PC-9 (cell line): ENCODE measurements around the gene SART3. TPM values are rescaled to one million over a fixed set of nuclear protein-coding genes. Genes with fewer than 3 reads are reported as not detected.

Source experiments
- BruUV-seq: library from RNA; stranded (reverse); fragments of 400-500 nt; replicated peaks from 2 replicates; lab custom pipeline; 2021; lab: Mats Ljungman, UMichigan
- CTCF ChIA-PET: fragments of 300-600 bp; sonication (Branson Sonifier 250); formaldehyde crosslinking; loops from one replicate; lab custom pipeline; 2022; ENCODE audit warnings: antibody characterized with exemption; lab: Charles Lee
- POLR2A ChIA-PET: fragments of 300-600 bp; sonication (Branson Sonifier 250); formaldehyde crosslinking; loops from one replicate; lab custom pipeline; 2022; ENCODE audit warnings: antibody characterized with exemption; ENCODE audit not compliant: unreplicated experiment; lab: Charles Lee
- DNase-seq, 2 experiments: peaks; one replicate each; pipeline versions ENCODE4 v3.0.0 to v3.0.0-alpha.2; 2015 to 2022; ENCODE audit warnings: mixed read lengths in 1 of 2
- H2AFZ ChIP-seq: fragments of 200-600 bp; sonication (generic); 2 replicates; pipeline ENCODE4 v1.8.1; 2017; ENCODE audit warnings: antibody characterized with exemption
- H3F3A ChIP-seq: fragments of 200-600 bp; sonication (generic); 2 replicates; pipeline ENCODE4 v1.8.1; 2017; ENCODE audit warnings: antibody characterized with exemption, mild to moderate bottlenecking, low read depth; ENCODE audit not compliant: insufficient read depth
- H3K27ac ChIP-seq: fragments of 200-600 bp; sonication (generic); 2 replicates; pipeline ENCODE4 v1.6.1; 2016; ENCODE audit warnings: mixed run types
- H3K27me3 ChIP-seq: fragments of 200-600 bp; sonication (generic); 2 replicates; pipeline ENCODE4 v1.6.1; 2016; ENCODE audit warnings: low read depth, mixed run types; ENCODE audit not compliant: insufficient read depth
- H3K36me3 ChIP-seq: fragments of 200-600 bp; sonication (generic); 2 replicates; pipeline ENCODE4 v1.6.1; 2016; ENCODE audit warnings: low read depth, mixed run types
- H3K4me1 ChIP-seq: fragments of 200-600 bp; sonication (generic); replicated peaks from 2 replicates; pipeline ENCODE4 v1.6.1; 2016; ENCODE audit warnings: mixed run types; ENCODE audit not compliant: insufficient read depth
- H3K4me2 ChIP-seq: fragments of 200-600 bp; sonication (generic); 2 replicates; pipeline ENCODE4 v1.6.1; 2017; ENCODE audit warnings: mixed run types
- H3K4me3 ChIP-seq: fragments of 200-600 bp; sonication (generic); 2 replicates; pipeline ENCODE4 v1.6.1; 2016; ENCODE audit warnings: mixed run types
- H3K79me2 ChIP-seq: fragments of 200-600 bp; sonication (generic); 2 replicates; pipeline ENCODE4 v1.6.1; 2017; ENCODE audit warnings: low read depth, mixed run types
- H3K9me2 ChIP-seq: fragments of 200-600 bp; sonication (generic); 2 replicates; pipeline ENCODE4 v1.8.1; 2017; ENCODE audit warnings: mild to moderate bottlenecking; ENCODE audit not compliant: insufficient read depth
- H3K9me3 ChIP-seq: fragments of 200-600 bp; sonication (generic); 2 replicates; pipeline ENCODE4 v1.8.1; 2016; ENCODE audit warnings: low read depth; ENCODE audit not compliant: insufficient read depth
- H4K20me1 ChIP-seq: fragments of 200-600 bp; sonication (generic); 2 replicates; pipeline ENCODE4 v1.8.1; 2017; ENCODE audit not compliant: insufficient read depth
- EZH2 ChIP-seq: fragments of 200-600 bp; sonication (generic); IDR thresholded peaks from 2 replicates; pipeline ENCODE4 v1.8.0; 2017; ENCODE audit warnings: antibody characterized with exemption, low read depth
- intact Hi-C: fragments of 100-400 bp; cut with micrococcal nuclease; formaldehyde crosslinking; loops from one replicate; pipeline ENCODE4 v1.10.0; 2022; ENCODE audit not compliant: unreplicated experiment
- total RNA-seq: library from RNA; stranded (reverse); gene quantifications from 2 replicates; pipeline ENCODE4 v1.2.3, GENCODE V29; 2021
- TF ChIP-seq, protein P1 (sequence below): fragments of 200-600 bp; sonication (generic); conservative IDR thresholded peaks from 2 replicates; pipeline ENCODE4 v1.6.1; 2017; ENCODE audit warnings: mixed run types, antibody characterized with exemption, mild to moderate bottlenecking, moderate library complexity

The SART3 gene
- total RNA-seq, 1 experiment from 2014 or later: 49.3 TPM

DNA sequence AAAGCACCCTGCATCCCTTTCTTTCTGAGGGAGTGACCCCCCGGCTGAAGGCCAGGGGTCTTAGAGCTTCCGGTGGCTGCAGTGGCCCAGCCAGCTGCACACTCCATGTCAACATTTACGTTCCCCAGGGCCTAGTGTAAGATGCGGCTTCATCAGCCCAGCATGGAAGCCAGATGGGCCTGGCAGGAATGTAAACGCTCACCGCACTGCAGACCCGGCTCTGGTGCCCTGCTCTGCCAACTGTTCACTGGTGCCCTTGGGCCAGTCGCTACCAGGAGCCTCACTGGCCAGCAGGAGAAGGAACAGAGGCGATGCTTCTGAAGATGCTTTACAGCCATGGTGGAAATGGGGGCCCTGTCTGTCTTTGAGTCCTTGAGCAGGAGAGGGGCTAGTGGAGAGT is 45.5 kb upstream of the SART3 start:
- no peaks in the 10 kb centered on the region for H3K36me3 ChIP-seq
- TF ChIP-seq EZH2: no peak
- TF ChIP-seq, protein P1, sequence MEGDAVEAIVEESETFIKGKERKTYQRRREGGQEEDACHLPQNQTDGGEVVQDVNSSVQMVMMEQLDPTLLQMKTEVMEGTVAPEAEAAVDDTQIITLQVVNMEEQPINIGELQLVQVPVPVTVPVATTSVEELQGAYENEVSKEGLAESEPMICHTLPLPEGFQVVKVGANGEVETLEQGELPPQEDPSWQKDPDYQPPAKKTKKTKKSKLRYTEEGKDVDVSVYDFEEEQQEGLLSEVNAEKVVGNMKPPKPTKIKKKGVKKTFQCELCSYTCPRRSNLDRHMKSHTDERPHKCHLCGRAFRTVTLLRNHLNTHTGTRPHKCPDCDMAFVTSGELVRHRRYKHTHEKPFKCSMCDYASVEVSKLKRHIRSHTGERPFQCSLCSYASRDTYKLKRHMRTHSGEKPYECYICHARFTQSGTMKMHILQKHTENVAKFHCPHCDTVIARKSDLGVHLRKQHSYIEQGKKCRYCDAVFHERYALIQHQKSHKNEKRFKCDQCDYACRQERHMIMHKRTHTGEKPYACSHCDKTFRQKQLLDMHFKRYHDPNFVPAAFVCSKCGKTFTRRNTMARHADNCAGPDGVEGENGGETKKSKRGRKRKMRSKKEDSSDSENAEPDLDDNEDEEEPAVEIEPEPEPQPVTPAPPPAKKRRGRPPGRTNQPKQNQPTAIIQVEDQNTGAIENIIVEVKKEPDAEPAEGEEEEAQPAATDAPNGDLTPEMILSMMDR: no peak
- H3K27me3 ChIP-seq: no peaks in the 10 kb centered on the region
- no peak for DNase-seq
- H3K4me1 ChIP-seq: no peaks in the 10 kb centered on the region
- H3K9me3 ChIP-seq: no peaks in the 10 kb centered on the region
- H3K4me2 ChIP-seq: no peak overlapping the region
- ChIA-PET POLR2A (no interaction called here), CTCF (no interaction called here)
- intact Hi-C loops: no loop called here
- H3K27ac ChIP-seq: no peak overlapping the region
- no peaks in the 10 kb centered on the region for H4K20me1 ChIP-seq
- H3K9me2 ChIP-seq: no peaks in the 10 kb centered on the region
- H3K4me3 ChIP-seq: no peak overlapping the region
- no TSS peak for BruUV-seq
- H3K79me2 ChIP-seq: no peaks in the 10 kb centered on the region
- no peak overlapping the region for H2AFZ ChIP-seq
- H3F3A ChIP-seq: no peaks in the 10 kb centered on the region

DNA sequence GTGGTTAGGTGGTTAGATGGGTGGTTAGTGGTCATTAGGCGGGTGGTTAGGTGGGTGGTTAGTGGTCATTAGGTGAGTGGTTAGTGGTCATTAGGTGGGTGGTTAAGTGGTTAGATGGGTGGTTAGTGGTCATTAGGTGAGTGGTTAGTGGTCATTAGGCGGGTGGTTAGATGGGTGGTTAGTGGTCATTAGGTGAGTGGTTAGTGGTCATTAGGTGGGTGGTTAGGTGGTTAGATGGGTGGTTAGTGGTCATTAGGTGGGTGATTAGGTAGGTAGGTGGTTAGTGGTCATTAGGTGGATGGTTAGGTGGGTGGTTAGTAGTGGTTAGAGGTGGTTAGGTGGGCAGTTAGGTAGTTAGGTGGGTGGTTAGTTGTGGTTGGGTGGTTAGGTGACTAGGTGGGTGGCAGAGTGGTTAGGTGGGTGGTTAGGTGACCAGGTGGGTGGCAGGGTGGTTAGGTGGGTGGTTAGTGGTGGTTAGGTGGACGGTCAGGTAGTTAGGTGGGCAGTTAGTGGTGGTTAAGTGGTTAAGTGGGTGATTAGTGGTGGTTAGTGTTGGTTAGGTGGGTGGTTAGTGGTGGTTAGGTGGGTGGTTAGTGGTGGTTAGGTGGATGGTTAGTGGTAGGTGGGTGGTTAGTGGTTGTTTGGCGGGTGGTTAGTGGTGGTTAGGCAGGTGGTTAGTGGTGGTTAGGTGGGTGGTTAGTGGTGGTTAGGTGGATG is 44.9 kb upstream of the SART3 start:
- BruUV-seq: no TSS peak
- no peak for TF ChIP-seq EZH2
- TF ChIP-seq, protein P1: no peak
- Histone ChIP-seq H3F3A (no peaks in the 10 kb centered on the region), H3K4me1 (no peaks in the 10 kb centered on the region), H2AFZ (no peak overlapping the region), H3K36me3 (no peaks in the 10 kb centered on the region), H3K4me3 (no peak overlapping the region), H3K9me2 (no peaks in the 10 kb centered on the region), H3K27ac (no peak overlapping the region), H4K20me1 (no peaks in the 10 kb centered on the region), H3K9me3 (no peaks in the 10 kb centered on the region), H3K79me2 (no peaks in the 10 kb centered on the region), H3K4me2 (no peak overlapping the region), H3K27me3 (no peaks in the 10 kb centered on the region)
- intact Hi-C loops: no loop called here
- DNase-seq: no peak
- ChIA-PET POLR2A (no interaction called here), CTCF (no interaction called here)

DNA sequence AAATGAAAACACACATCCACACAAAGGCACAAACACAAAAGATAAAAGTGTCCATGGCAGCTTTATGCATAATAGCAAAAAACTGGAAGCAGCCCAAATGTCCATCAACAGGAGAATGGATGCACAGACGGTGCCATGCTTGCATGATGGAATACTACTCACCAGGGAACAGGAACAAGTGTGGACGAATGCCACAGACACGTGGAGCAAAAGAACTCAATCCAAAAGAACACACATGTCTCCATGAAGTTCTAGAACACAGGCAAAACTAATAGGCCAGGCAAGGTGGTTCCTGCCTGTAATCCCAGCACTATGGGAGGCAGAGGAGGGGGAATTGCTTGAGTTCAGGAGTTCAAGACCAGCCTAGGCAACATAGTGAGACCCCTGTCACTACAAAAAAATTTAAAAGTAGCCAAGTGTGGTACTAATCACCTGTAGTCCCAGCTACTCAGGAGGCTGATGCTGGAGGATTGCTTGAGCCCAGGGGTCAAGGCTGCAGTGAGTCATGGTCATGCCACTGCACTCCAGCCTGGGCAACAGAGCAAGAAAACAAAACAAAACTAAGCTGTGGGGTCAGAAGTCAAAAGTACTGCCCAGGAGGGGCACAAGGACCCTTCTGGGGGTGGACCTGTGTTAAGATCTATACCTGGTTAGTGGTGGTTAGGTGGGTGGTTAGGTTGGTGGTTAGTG is 44.2 kb upstream of the SART3 start:
- no peak overlapping the region for H3K4me3 ChIP-seq
- no peak overlapping the region for H2AFZ ChIP-seq
- H4K20me1 ChIP-seq: no peaks in the 10 kb centered on the region
- H3K9me3 ChIP-seq: no peaks in the 10 kb centered on the region
- intact Hi-C loops: no loop called here
- H3K4me2 ChIP-seq: no peak overlapping the region
- TF ChIP-seq, protein P1: no peak
- TF ChIP-seq EZH2: no peak
- ChIA-PET CTCF (no interaction called here), POLR2A (no interaction called here)
- H3K36me3 ChIP-seq: no peaks in the 10 kb centered on the region
- BruUV-seq: no TSS peak
- no peak for DNase-seq
- no peaks in the 10 kb centered on the region for H3K27me3 ChIP-seq
- no peaks in the 10 kb centered on the region for H3K9me2 ChIP-seq
- no peak overlapping the region for H3K27ac ChIP-seq
- no peaks in the 10 kb centered on the region for H3F3A ChIP-seq
- no peaks in the 10 kb centered on the region for H3K4me1 ChIP-seq
- H3K79me2 ChIP-seq: no peaks in the 10 kb centered on the region
